Activated CD4-positive, alpha-beta memory T cell treated with anti-CD3 and anti-CD28 coated beads for 36 hours (primary cell): Measurements from ENCODE around the gene INTS12. TPM values are rescaled to one million over a fixed set of nuclear protein-coding genes. Genes with fewer than 3 reads are reported as not detected.
"Not testable (repeated sequence)": the region's sequence is repeated elsewhere in the genome, so short reads cannot be mapped to it uniquely, and the experiment has no call there.

Experiments used
- CTCF ChIA-PET: fragments of 350-600 bp; sonication (Branson Sonifier 250); formaldehyde crosslinking; loops from one replicate; lab custom pipeline; 2021; ENCODE audit warnings: antibody characterized with exemption, inconsistent platforms; lab: Charles Lee
- POLR2A ChIA-PET: fragments of 350-600 bp; sonication (Branson Sonifier 250); formaldehyde crosslinking; loops from one replicate; lab custom pipeline; 2021; ENCODE audit warnings: antibody characterized with exemption; lab: Charles Lee
- DNase-seq: peaks from one replicate; pipeline ENCODE4 v3.0.0-alpha.2; 2020
- H3K27ac Mint-ChIP-seq: one replicate; pipeline ENCODE4 v1.8.0; 2021; ENCODE audit warnings: mixed read lengths
- H3K27me3 Mint-ChIP-seq: one replicate; pipeline ENCODE4 v1.8.0; 2021; ENCODE audit warnings: mixed read lengths
- H3K36me3 Mint-ChIP-seq: one replicate; pipeline ENCODE4 v1.8.0; 2021; ENCODE audit warnings: mixed read lengths
- H3K4me1 Mint-ChIP-seq: one replicate; pipeline ENCODE4 v1.8.0; 2021; ENCODE audit warnings: low read depth, mixed read lengths
- H3K4me3 Mint-ChIP-seq: one replicate; pipeline ENCODE4 v1.8.0; 2021; ENCODE audit warnings: mild to moderate bottlenecking, mixed read lengths
- H3K9me3 Mint-ChIP-seq: one replicate; pipeline ENCODE4 v1.8.0; 2021; ENCODE audit warnings: mixed read lengths
- intact Hi-C: fragments of 100-400 bp; cut with micrococcal nuclease; formaldehyde crosslinking; loops from one replicate; pipeline ENCODE4 v1.15.1; 2023
- total RNA-seq, 2 experiments: library from RNA; stranded (reverse); gene quantifications; one replicate each; pipeline ENCODE4 v1.2.3, GENCODE V29; 2021

The INTS12 gene
- total RNA-seq, 2 experiments from 2014 or later, result 19.6 to 22.7 TPM

GRCh38 chr4:105714932-105715331, 6.4 kb upstream of the INTS12 start:
- ChIA-PET CTCF (interaction anchor here (0.7 to 1.4 kb wide), 6 partner anchors 10 to 194 kb away, joined by 3 to 5 read pairs (median 4); no protein-coding TSS in a partner anchor), POLR2A (no interaction called here)
- H3K27me3 Mint-ChIP-seq, result no peaks in the 10 kb centered on the region
- peaks cover 3% of the 10 kb centered on the region for H3K4me1 Mint-ChIP-seq
- intact Hi-C loops, result loop anchor here (1.0 kb wide), 1 partner anchor 194 kb away; no protein-coding TSS in a partner anchor
- no peak overlapping the region for H3K4me3 Mint-ChIP-seq
- peaks cover 2% of the 10 kb centered on the region for H3K36me3 Mint-ChIP-seq
- H3K27ac Mint-ChIP-seq, result no peak overlapping the region
- no peaks in the 10 kb centered on the region for H3K9me3 Mint-ChIP-seq
- no peak for DNase-seq

DNA sequence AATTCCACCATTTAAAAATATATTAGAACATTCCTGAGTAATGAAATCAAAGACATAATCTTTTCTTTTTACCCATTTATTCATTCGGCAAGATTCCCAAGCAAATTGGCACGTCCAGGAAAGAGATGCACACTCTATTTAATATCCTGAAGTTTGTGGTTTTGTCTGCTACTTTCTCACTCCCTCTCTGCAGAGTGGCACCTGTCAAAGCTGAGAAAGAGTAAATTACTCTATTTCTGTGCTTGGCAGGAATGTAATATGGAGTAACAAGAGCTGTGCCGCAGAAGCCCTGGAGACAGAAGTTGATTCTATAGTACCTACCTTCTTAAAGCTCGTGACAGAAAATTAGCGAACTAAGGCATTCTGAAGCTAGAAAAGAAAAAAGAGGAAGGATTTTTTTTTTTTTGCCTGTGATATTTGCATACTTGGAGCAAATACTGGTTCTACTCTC, 5.6 kb upstream of the INTS12 start:
- CTCF ChIA-PET, result no interaction called here
- no peaks in the 10 kb centered on the region for H3K27me3 Mint-ChIP-seq
- H3K9me3 Mint-ChIP-seq, result no peaks in the 10 kb centered on the region
- POLR2A ChIA-PET, result no interaction called here
- intact Hi-C loops, result no loop called here
- H3K27ac Mint-ChIP-seq, result no peak overlapping the region
- H3K4me1 Mint-ChIP-seq, result peaks cover 10% of the 10 kb centered on the region
- no peak overlapping the region for H3K4me3 Mint-ChIP-seq
- DNase-seq, result no peak
- H3K36me3 Mint-ChIP-seq, result peaks cover 1% of the 10 kb centered on the region

DNA sequence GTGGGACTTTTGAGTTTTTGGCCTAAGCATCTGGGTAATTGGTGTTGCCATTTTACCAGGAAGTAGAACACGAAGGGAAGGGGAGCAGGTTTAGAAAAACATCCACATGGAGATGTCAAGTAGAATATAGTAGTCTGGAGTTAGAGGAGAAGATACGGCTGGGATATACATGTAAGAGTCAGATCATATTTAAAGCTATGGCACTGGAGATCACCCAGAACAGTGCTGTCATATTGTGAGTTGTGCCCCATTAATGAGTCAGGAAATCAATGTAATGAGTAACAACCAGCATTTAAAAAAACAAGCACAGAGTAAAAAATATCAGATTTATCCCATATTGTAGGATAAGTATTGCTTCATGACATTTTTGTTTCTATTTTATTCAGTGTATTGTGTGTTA, 4.3 kb upstream of the INTS12 start:
- Mint-ChIP-seq H3K4me1 (peaks cover 11% of the 10 kb centered on the region), H3K36me3 (peaks cover 2% of the 10 kb centered on the region), H3K9me3 (no peaks in the 10 kb centered on the region), H3K4me3 (no peak overlapping the region), H3K27ac (no peak overlapping the region), H3K27me3 (no peaks in the 10 kb centered on the region)
- CTCF ChIA-PET, result no interaction called here
- no peak for DNase-seq
- POLR2A ChIA-PET, result no interaction called here
- intact Hi-C loops, result no loop called here

DNA sequence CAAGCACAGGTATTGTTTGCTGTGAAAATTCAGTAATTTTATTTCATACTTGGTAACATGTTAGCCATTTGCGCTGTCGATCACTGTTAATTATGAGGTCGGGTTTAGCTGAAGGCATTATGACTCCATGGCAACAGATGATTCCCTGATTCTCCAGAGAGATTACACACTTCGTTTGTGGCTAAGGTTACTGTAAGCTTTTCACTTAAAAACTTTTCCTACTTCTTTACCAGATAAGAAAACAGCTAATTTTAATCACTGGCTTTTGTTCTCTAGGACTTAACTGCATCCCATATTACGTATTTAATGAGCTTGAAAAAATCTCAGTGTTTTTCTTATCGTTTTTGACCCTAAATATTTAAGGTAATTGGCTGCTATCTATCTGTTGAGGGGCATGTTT, 2.2 kb upstream of the INTS12 start:
- ChIA-PET CTCF (interaction anchor here (0.6 to 1.7 kb wide), 2 partner anchors 10 to 1222 kb away, joined by 3 read pairs; no protein-coding TSS in a partner anchor), POLR2A (no interaction called here)
- H3K9me3 Mint-ChIP-seq, result no peaks in the 10 kb centered on the region
- DNase-seq, result no peak
- H3K4me3 Mint-ChIP-seq, result no peak overlapping the region
- no peaks in the 10 kb centered on the region for H3K27me3 Mint-ChIP-seq
- H3K27ac Mint-ChIP-seq, result no peak overlapping the region
- intact Hi-C loops, result no loop called here
- peaks cover 25% of the 10 kb centered on the region for H3K4me1 Mint-ChIP-seq
- H3K36me3 Mint-ChIP-seq, result peaks cover 5% of the 10 kb centered on the region

- Mint-ChIP-seq H3K36me3 (peaks cover 5% of the 10 kb centered on the region), H3K4me1 (peaks cover 27% of the 10 kb centered on the region), H3K4me3 (peak overlapping the region; percentile 98), H3K9me3 (no peaks in the 10 kb centered on the region), H3K27me3 (no peaks in the 10 kb centered on the region), H3K27ac (no peak overlapping the region)
- ChIA-PET POLR2A (no interaction called here), CTCF (interaction anchor here (0.6 to 1.7 kb wide), 4 partner anchors 9 to 1221 kb away, joined by 3 read pairs; partner anchors contain the start of gene PPA2)
- DNase-seq, result no peak
- intact Hi-C loops, result no loop called here
These were observed 1.6 kb upstream of the INTS12 start for GRCh38 chr4:105710012-105710600.

DNA sequence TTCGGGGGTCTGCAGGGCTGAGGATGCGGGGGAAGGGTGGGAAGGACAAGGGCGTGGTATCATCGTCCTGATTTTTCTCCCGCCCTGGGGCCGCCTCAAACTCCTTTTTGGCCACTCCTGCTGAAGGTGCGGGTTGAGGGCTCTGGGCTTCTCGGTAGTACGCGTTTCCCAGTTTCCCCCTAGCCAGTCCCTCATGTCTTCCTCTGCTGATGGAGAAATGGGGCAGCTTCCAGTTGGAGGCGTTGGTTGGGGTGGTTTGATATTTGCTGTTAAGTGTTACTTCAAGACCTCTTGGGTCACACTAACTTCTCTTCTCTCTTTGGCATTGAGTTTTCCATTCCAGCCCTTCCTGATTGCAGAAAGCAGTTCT, 577 bp upstream of the INTS12 start:
- peaks cover 27% of the 10 kb centered on the region for H3K4me1 Mint-ChIP-seq
- DNase-seq, result no peak
- intact Hi-C loops, result loop anchor here (2.0 to 10.0 kb wide), 5 partner anchors 402 to 648 kb away; partner anchors contain the start of gene TET2
- CTCF ChIA-PET, result interaction anchor here (1.1 kb wide), 1 partner anchor 11 kb away, joined by 3 read pairs; no protein-coding TSS in a partner anchor
- H3K36me3 Mint-ChIP-seq, result peaks cover 5% of the 10 kb centered on the region
- H3K27ac Mint-ChIP-seq, result peak overlapping the region; percentile 26
- H3K27me3 Mint-ChIP-seq, result no peaks in the 10 kb centered on the region
- POLR2A ChIA-PET, result no interaction called here
- H3K9me3 Mint-ChIP-seq, result no peaks in the 10 kb centered on the region
- peak overlapping the region; percentile 98 for H3K4me3 Mint-ChIP-seq

DNA sequence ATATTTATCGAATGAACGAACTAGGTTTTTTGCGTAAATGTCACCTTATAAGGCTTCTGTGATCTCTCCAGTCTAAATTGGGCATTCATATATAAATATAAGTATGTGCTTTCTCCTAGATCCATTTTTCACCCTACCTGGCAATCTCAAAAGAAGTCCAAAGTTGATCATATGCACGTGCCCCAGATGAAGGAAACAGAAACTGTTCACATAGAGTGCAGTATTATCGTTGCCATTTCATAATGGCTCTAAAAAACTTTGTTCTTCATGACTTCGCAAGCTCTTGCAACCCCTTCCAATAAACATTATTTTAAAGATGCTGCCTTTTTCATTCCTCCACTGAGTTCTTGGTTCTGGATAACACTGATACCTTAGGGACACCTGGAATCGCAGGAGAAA, 708 bp downstream of the INTS12 start:
- Mint-ChIP-seq H3K4me1 (peaks cover 27% of the 10 kb centered on the region), H3K9me3 (no peaks in the 10 kb centered on the region), H3K36me3 (peaks cover 5% of the 10 kb centered on the region), H3K4me3 (peak overlapping the region; percentile 98), H3K27ac (peak overlapping the region; percentile 86), H3K27me3 (no peaks in the 10 kb centered on the region)
- DNase-seq, result no peak
- ChIA-PET POLR2A (no interaction called here), CTCF (interaction anchor here (1.2 to 1.4 kb wide), 2 partner anchors 9 to 561 kb away, joined by 3 read pairs; partner anchors contain the start of gene TET2)
- intact Hi-C loops, result loop anchor here (1.0 to 10.0 kb wide), 6 partner anchors 234 to 647 kb away; partner anchors contain the start of gene TET2

DNA sequence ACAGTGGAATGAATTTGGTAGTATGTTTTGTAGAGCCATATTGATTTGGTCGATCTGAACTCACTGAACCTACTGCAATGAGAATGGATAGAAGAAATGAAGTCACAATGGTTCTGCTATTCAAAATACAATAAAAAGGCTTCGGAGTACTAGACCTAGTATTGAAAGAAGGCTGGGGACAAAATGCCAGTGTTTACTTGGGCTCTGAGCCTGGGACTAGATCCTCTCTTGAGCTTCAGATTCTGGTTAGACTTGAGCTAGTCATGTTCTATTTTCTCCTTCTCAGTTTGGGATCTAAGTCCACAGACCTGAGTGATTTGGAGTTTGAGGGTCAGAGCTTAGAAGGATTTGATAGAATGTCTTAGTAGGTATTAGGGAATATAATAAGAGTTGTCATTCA, 9.9 kb downstream of the INTS12 start:
- intact Hi-C loops, result no loop called here
- Mint-ChIP-seq H3K4me3 (no peak overlapping the region), H3K36me3 (peaks cover 21% of the 10 kb centered on the region), H3K27ac (no peak overlapping the region), H3K9me3 (no peaks in the 10 kb centered on the region), H3K27me3 (no peaks in the 10 kb centered on the region), H3K4me1 (peaks cover 7% of the 10 kb centered on the region)
- ChIA-PET POLR2A (no interaction called here), CTCF (no interaction called here)
- DNase-seq, result no peak

DNA sequence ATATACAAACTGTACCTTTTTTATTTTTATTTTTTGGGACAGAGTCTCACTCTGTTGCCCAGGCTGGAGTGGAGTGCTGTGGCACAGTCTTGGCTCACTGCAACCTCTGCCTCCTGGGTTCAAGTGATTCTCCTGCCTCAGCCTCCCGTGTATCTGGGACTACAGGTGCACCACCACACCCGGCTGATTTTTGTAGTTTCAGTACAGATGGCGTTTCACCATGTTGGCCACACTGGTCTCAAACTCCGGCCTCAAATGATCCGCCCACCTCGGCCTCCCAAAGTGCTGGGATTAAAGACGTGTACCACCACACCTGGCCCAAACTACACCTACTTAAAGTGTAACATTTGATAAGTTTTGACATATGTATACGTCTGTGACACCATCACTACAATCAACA, 12.7 kb downstream of the INTS12 start:
- POLR2A ChIA-PET, H3K4me1 Mint-ChIP-seq, DNase-seq, CTCF ChIA-PET, H3K4me3 Mint-ChIP-seq, H3K9me3 Mint-ChIP-seq, H3K27me3 Mint-ChIP-seq, intact Hi-C loops, H3K27ac Mint-ChIP-seq: not testable (repeated sequence)
- peaks cover 33% of the 10 kb centered on the region for H3K36me3 Mint-ChIP-seq

- peaks cover 32% of the 10 kb centered on the region for H3K36me3 Mint-ChIP-seq
- CTCF ChIA-PET, H3K27ac Mint-ChIP-seq, H3K4me3 Mint-ChIP-seq, DNase-seq, H3K27me3 Mint-ChIP-seq, H3K4me1 Mint-ChIP-seq, H3K9me3 Mint-ChIP-seq, intact Hi-C loops, POLR2A ChIA-PET: not testable (repeated sequence)
These were observed 13.7 kb downstream of the INTS12 start for GRCh38 chr4:105694812-105695211.

DNA sequence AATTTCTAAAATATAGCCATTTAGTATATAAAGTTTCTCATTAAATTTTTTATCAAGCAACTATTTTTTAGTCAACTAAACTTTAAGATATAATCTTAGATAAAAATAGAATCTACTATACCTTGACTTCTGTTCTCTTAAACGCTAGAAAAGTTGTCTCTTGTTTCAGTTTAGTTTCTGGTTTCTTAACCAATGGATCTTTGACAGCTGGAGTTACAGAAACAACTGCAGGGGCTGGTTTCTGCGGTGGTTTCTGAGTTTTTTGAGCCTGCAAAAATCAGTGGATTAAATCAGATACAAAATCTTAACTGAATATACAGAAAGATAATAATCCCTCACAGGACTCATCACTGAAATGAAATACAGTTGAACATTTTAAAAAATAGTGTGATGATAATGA, 21.9 kb downstream of the INTS12 start:
- CTCF ChIA-PET, result no interaction called here
- intact Hi-C loops, result no loop called here
- POLR2A ChIA-PET, result no interaction called here
- Mint-ChIP-seq H3K36me3 (peaks cover 17% of the 10 kb centered on the region), H3K4me3 (no peak overlapping the region), H3K4me1 (no peaks in the 10 kb centered on the region), H3K27ac (no peak overlapping the region), H3K27me3 (no peaks in the 10 kb centered on the region), H3K9me3 (no peaks in the 10 kb centered on the region)
- no peak for DNase-seq

DNA sequence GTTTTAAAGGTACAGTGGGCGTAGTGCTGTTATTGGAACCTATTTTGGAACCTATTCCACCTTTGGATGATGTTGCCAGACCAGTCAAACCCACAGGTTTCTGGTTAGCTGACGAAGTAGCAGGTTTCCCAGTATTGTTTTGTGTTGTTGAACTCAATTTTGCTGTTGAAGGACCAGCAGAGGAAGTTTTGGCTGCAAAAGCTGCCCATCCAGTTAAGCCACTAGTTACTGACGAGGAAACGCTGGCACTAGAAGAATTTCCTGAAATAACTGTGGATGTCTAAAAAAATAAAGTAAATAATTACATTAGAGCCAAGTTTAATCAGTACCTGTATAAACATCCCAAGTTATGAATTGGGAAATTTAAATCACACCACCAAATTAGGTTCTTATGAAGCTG, 25.5 kb downstream of the INTS12 start:
- no peaks in the 10 kb centered on the region for H3K27me3 Mint-ChIP-seq
- peaks cover 7% of the 10 kb centered on the region for H3K36me3 Mint-ChIP-seq
- H3K9me3 Mint-ChIP-seq, result no peaks in the 10 kb centered on the region
- no peak for DNase-seq
- ChIA-PET POLR2A (no interaction called here), CTCF (interaction anchor here (0.7 kb wide), 1 partner anchor 345 kb away, joined by 4 read pairs; no protein-coding TSS in a partner anchor)
- no peaks in the 10 kb centered on the region for H3K4me1 Mint-ChIP-seq
- intact Hi-C loops, result no loop called here
- H3K27ac Mint-ChIP-seq, result no peak overlapping the region
- H3K4me3 Mint-ChIP-seq, result no peak overlapping the region

GRCh38 chr4:105679186-105679585, 29.3 kb downstream of the INTS12 start:
- Mint-ChIP-seq H3K4me3 (no peak overlapping the region), H3K4me1 (no peaks in the 10 kb centered on the region), H3K9me3 (no peaks in the 10 kb centered on the region), H3K27me3 (no peaks in the 10 kb centered on the region), H3K36me3 (peaks cover 6% of the 10 kb centered on the region), H3K27ac (no peak overlapping the region)
- POLR2A ChIA-PET, result no interaction called here
- intact Hi-C loops, result no loop called here
- DNase-seq, result no peak
- CTCF ChIA-PET, result no interaction called here
